Measurements from ENCODE around the gene RAB33B.
A peak's percentile ranks its signal among the peaks of the same experiment; 100 is the strongest.
"Not testable (repeated sequence)": the region's sequence is repeated elsewhere in the genome, so short reads cannot be mapped to it uniquely, and the experiment has no call there.

RAB33B gene

GRCh38 chr4:139465922-139466321, 12.0 kb downstream of the RAB33B start:
- DNase-seq, result no peak

- DNase-seq, result not testable (repeated sequence)
These were observed 14.8 kb downstream of the RAB33B start for GRCh38 chr4:139468756-139469155.

GRCh38 chr4:139469216-139469615, 15.3 kb downstream of the RAB33B start:
- no peak for DNase-seq

GRCh38 chr4:139469869-139470268, 15.9 kb downstream of the RAB33B start:
- DNase-seq, result no peak

- DNase-seq, result no peak
These were observed 16.4 kb downstream of the RAB33B start for GRCh38 chr4:139470295-139470694.

- peak; percentile 30 to 42 for DNase-seq
These were observed 17.2 kb downstream of the RAB33B start for GRCh38 chr4:139470997-139471665.

GRCh38 chr4:139472852-139473251, 18.9 kb downstream of the RAB33B start:
- DNase-seq, result no peak

GRCh38 chr4:139476363-139476762, 22.4 kb downstream of the RAB33B start:
- DNase-seq, result no peak

GRCh38 chr4:139481465-139481864, 27.5 kb downstream of the RAB33B start:
- peak in 1 of 2 donors; percentile 32 for DNase-seq

GRCh38 chr4:139483000-139483399, 29.1 kb downstream of the RAB33B start:
- no peak for DNase-seq

- peak; percentile 67 to 85 for DNase-seq
These were observed 30.9 kb downstream of the RAB33B start for GRCh38 chr4:139484783-139485311.

GRCh38 chr4:139488442-139488841, 34.5 kb downstream of the RAB33B start:
- no peak for DNase-seq

GRCh38 chr4:139489638-139490037, 35.7 kb downstream of the RAB33B start:
- no peak for DNase-seq

GRCh38 chr4:139492429-139492828, 38.5 kb downstream of the RAB33B start:
- no peak for DNase-seq

- DNase-seq, result no peak
These were observed 39.3 kb downstream of the RAB33B start for GRCh38 chr4:139493176-139493575.

- no peak for DNase-seq
These were observed 45.3 kb downstream of the RAB33B start for GRCh38 chr4:139499186-139499585.

- DNase-seq, result no peak
These were observed 47.2 kb downstream of the RAB33B start for GRCh38 chr4:139501117-139501516.

GRCh38 chr4:139501527-139501926, 47.6 kb downstream of the RAB33B start:
- no peak for DNase-seq

- DNase-seq, result peak; percentile 10 to 23
These were observed 48.3 kb downstream of the RAB33B start for GRCh38 chr4:139501927-139502899.

- DNase-seq, result no peak
These were observed 49.8 kb downstream of the RAB33B start for GRCh38 chr4:139503622-139504166.

GRCh38 chr4:139506774-139507173, 52.9 kb downstream of the RAB33B start:
- no peak for DNase-seq

- no peak for DNase-seq
These were observed 54.8 kb downstream of the RAB33B start for GRCh38 chr4:139508581-139509237.

All from inflammatory macrophage (primary cell).